NCI-H748 (cell line): ENCODE measurements around the gene TCF7.

ENCODE experiments used
- DNase-seq: peaks from one replicate; lab custom pipeline; 2025; ENCODE audit not compliant: unreplicated experiment; lab: John Stamatoyannopoulos, UW

TCF7 gene

GRCh38 chr5:134176511-134177368, 62.3 kb downstream of the TCF7 start, which contains the start of gene SKP1:
Gene SKP1 (minus strand): TSS chr5:134176950. CDS start chr5:134174022, 2,928 bp downstream.
- DNase-seq = peak; percentile 87

GRCh38 chr5:134177369-134178095, 63.1 kb downstream of the TCF7 start:
- DNase-seq = peak; percentile 64

- DNase-seq = no peak
These were observed 63.6 kb downstream of the TCF7 start for GRCh38 chr5:134178096-134178419.

GRCh38 chr5:134183481-134183880, 69.0 kb downstream of the TCF7 start:
- no peak for DNase-seq

- DNase-seq = peak; percentile 50
These were observed 70.0 kb downstream of the TCF7 start for GRCh38 chr5:134184155-134185135.

- DNase-seq = no peak
These were observed 73.6 kb downstream of the TCF7 start for GRCh38 chr5:134188092-134188491.

GRCh38 chr5:134189031-134189430, 74.5 kb downstream of the TCF7 start:
- DNase-seq = no peak

GRCh38 chr5:134195666-134196065, 81.2 kb downstream of the TCF7 start:
- DNase-seq = no peak
